Glomerular endothelial cell (primary cell): ENCODE results near the gene CD164L2. TPM values are rescaled to one million over a fixed set of nuclear protein-coding genes. Genes with fewer than 3 reads are reported as not detected.
"Not testable (repeated sequence)": the region's sequence is repeated elsewhere in the genome, so short reads cannot be mapped to it uniquely, and the experiment has no call there.

Experiments
- DNase-seq: peaks from one replicate; pipeline ENCODE4 v3.0.0-alpha.2; 2011; ENCODE audit warnings: low read depth, low spot score; ENCODE audit errors: extremely low read depth
- total RNA-seq: library from RNA; depleted of rRNA; stranded (reverse); fragments of >200 nt; gene quantifications from 2 replicates; pipeline ENCODE4 v1.2.3, GENCODE V29; 2015

CD164L2 gene
- total RNA-seq, 1 donor from 2014 or later: not detected

GRCh38 chr1:27391511-27392095 lies 8.5 kb upstream of the CD164L2 start:
- no peak for DNase-seq

GRCh38 chr1:27388337-27389005 lies 5.3 kb upstream of the CD164L2 start:
- no peak for DNase-seq

GRCh38 chr1:27384797-27385196 lies 1.7 kb upstream of the CD164L2 start:
- not testable (repeated sequence) for DNase-seq

GRCh38 chr1:27383661-27384060 lies 528 bp upstream of the CD164L2 start:
- no peak for DNase-seq

- DNase-seq: no peak
Measured at GRCh38 chr1:27381969-27382762, 967 bp downstream of the CD164L2 start.

GRCh38 chr1:27380766-27381733 lies 2.1 kb downstream of the CD164L2 start:
- DNase-seq: no peak

- DNase-seq: no peak
Measured at GRCh38 chr1:27380224-27380623, 2.9 kb downstream of the CD164L2 start.

GRCh38 chr1:27379564-27380122 lies 3.5 kb downstream of the CD164L2 start:
- no peak for DNase-seq

- DNase-seq: no peak
Measured at GRCh38 chr1:27377760-27378495, 5.2 kb downstream of the CD164L2 start.

- no peak for DNase-seq
Measured at GRCh38 chr1:27374362-27375086, 8.6 kb downstream of the CD164L2 start, which contains the start of gene FCN3. FCN3 (minus strand) TSS chr1:27374824; CDS start chr1:27374818, 6 bp downstream.

GRCh38 chr1:27372808-27373690 lies 10.1 kb downstream of the CD164L2 start:
- DNase-seq: no peak

- DNase-seq: no peak
Measured at GRCh38 chr1:27372022-27372807, 10.9 kb downstream of the CD164L2 start.

GRCh38 chr1:27368869-27369582 lies 14.1 kb downstream of the CD164L2 start:
- no peak for DNase-seq

- no peak for DNase-seq
Measured at GRCh38 chr1:27367160-27367650, 15.9 kb downstream of the CD164L2 start.

GRCh38 chr1:27366411-27367159 lies 16.5 kb downstream of the CD164L2 start, which contains the start of gene MAP3K6:
MAP3K6 (minus strand) TSS chr1:27366961; CDS start chr1:27366597, 364 bp downstream.
- no peak for DNase-seq

GRCh38 chr1:27366113-27366410 lies 17.1 kb downstream of the CD164L2 start:
- no peak for DNase-seq
